ENCODE results near the gene VPREB3.

VPREB3 gene

GRCh38 chr22:23782252-23782651, 28.0 kb upstream of the VPREB3 start:
- no peak for DNase-seq

GRCh38 chr22:23781511-23782183, 27.4 kb upstream of the VPREB3 start:
- DNase-seq, result no peak

- no peak for DNase-seq
Measured at GRCh38 chr22:23781065-23781464, 26.8 kb upstream of the VPREB3 start.

GRCh38 chr22:23780146-23780748, 26.0 kb upstream of the VPREB3 start:
- no peak for DNase-seq

GRCh38 chr22:23779731-23780130, 25.5 kb upstream of the VPREB3 start:
- DNase-seq, result no peak

- DNase-seq, result no peak
Measured at GRCh38 chr22:23779083-23779482, 24.9 kb upstream of the VPREB3 start.

- no peak for DNase-seq
Measured at GRCh38 chr22:23778577-23778900, 24.3 kb upstream of the VPREB3 start.

- no peak for DNase-seq
Measured at GRCh38 chr22:23777776-23778576, 23.8 kb upstream of the VPREB3 start.

- no peak for DNase-seq
Measured at GRCh38 chr22:23775779-23776375, 21.7 kb upstream of the VPREB3 start.

GRCh38 chr22:23774922-23775436, 20.8 kb upstream of the VPREB3 start:
- DNase-seq, result no peak

GRCh38 chr22:23774114-23774921, 20.1 kb upstream of the VPREB3 start:
- DNase-seq, result no peak

- no peak for DNase-seq
Measured at GRCh38 chr22:23773483-23774113, 19.4 kb upstream of the VPREB3 start.

GRCh38 chr22:23772649-23773473, 18.6 kb upstream of the VPREB3 start, which contains the start of gene MMP11:
Gene MMP11, plus strand, starts transcription at chr22:23772849. Its CDS starts 22 bp downstream, at chr22:23772871.
- DNase-seq, result peak; percentile 56

- no peak for DNase-seq
Measured at GRCh38 chr22:23772315-23772648, 18.1 kb upstream of the VPREB3 start.

GRCh38 chr22:23769321-23769965, 15.2 kb upstream of the VPREB3 start:
- no peak for DNase-seq

GRCh38 chr22:23767673-23768548, 13.7 kb upstream of the VPREB3 start, which contains the start of gene CHCHD10:
Gene CHCHD10, minus strand, starts transcription at chr22:23767972. Its CDS starts 98 bp downstream, at chr22:23767874.
- peak; percentile 61 for DNase-seq

GRCh38 chr22:23767303-23767672, 13.1 kb upstream of the VPREB3 start:
- DNase-seq, result no peak

GRCh38 chr22:23764899-23765881, 11.0 kb upstream of the VPREB3 start:
- DNase-seq, result no peak

All from effector CD8-positive, alpha-beta T cell (primary cell).